ENCODE results near the gene ARPC5L.

DNA sequence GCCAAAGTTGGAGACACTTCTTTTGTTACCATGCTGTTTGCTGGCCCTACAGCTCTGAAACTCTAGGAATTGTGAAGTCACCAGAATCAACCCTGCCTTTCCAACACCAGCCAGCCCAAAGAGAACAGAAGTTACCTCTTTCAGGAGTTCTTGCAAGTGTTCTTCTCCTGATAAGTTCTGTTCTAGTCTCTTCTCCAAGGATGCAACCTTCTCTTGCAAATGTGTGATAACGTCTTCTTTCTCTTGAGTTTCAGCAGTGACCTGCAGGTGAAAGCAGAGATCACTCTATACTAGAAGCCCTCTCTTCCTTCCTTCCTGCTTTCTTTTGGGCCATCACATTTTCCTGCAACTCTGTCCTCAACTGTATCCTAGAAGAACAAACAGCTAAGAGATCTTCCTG lies 49.8 kb downstream of the ARPC5L start:
- TF ChIP-seq CTCF (IDR thresholded peaks at IDR 0.05) (no peak), POLR2A (IDR thresholded peaks at IDR 0.05) (no peak)

Measured in testis (tissue), 2 donors.